ENCODE results near the gene SNX13.

GRCh38 chr7:17988858-17989257, 48.6 kb upstream of the SNX13 start:
- TF ChIP-seq, protein P1, sequence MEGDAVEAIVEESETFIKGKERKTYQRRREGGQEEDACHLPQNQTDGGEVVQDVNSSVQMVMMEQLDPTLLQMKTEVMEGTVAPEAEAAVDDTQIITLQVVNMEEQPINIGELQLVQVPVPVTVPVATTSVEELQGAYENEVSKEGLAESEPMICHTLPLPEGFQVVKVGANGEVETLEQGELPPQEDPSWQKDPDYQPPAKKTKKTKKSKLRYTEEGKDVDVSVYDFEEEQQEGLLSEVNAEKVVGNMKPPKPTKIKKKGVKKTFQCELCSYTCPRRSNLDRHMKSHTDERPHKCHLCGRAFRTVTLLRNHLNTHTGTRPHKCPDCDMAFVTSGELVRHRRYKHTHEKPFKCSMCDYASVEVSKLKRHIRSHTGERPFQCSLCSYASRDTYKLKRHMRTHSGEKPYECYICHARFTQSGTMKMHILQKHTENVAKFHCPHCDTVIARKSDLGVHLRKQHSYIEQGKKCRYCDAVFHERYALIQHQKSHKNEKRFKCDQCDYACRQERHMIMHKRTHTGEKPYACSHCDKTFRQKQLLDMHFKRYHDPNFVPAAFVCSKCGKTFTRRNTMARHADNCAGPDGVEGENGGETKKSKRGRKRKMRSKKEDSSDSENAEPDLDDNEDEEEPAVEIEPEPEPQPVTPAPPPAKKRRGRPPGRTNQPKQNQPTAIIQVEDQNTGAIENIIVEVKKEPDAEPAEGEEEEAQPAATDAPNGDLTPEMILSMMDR (IDR thresholded peaks at IDR 0.05; ENCODE audit: poor library complexity): no peak
- TF ChIP-seq EZH2phosphoT487 (IDR thresholded peaks at IDR 0.05; ENCODE audit: low read depth, severe bottlenecking, unreplicated experiment) (no peak), EZH2 (IDR thresholded peaks at IDR 0.05; ENCODE audit: borderline replicate concordance) (no peak)

Measured in hepatocyte (in vitro differentiated cells).